ENCODE results near the gene ST6GALNAC6.
"Not testable (repeated sequence)": the region's sequence is repeated elsewhere in the genome, so short reads cannot be mapped to it uniquely, and the experiment has no call there.

Gene ST6GALNAC6

DNA sequence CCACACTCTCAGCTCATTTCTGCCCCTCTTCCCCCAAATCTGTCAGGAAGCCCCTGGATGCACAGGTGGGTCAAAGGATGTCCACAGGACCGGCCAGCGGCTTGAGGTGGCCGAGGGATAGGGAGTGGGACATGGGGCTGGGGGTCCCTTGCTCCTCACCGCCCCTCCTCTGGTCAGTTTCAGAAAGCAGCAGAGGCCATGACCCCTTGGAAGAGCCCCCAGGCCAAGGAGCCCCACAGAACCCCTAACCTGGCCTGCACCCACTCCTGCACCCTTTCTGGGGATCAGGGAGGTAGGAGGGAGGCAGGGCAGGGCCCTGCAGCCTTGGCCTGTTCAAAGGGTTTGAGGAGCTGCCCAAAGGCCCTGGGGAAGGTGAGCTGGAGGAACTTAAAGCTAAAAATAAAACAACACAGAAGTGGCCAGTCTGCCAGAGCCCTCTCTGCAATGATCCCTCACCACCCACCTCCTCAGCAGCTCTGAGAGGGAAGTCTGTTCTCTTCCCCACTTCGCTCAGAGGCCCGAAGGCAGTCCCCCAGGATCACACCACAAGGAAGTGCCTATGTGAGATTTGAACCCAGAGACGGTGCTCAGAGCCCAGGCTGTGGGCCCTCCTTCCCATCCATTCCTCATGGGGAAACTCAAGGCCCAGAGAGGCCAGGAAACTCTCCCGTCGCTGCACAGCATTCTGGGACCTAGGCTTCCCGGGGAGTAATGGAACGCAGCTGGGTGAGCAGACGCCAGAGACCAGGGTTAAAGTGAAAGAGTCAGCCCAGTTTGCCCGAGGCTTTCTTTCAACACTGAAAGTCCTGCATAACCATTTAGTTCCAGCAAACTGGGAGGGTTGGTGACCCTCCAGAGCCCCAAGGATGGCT, 45.9 kb downstream of the ST6GALNAC6 start:
- DNase-seq: no peak

DNA sequence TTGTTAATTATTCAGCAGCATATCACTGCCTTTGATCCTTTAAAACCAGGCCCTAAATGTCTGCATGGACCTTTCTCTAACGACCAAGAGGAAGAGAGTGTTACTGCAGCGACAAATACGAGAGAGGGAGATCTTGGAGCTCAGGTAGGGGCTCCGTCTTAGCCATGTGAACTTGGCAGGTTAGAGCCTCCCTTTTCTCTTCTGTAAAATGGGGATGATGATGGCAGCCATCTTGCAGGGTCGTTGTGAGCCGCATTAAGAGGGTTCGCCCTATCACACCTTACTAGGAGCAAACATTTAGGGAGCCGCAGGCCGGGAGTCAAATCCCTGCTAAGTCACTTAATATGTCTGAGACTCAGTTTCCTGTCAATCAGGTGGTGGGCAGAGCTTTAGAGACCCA, 46.6 kb downstream of the ST6GALNAC6 start:
- DNase-seq: no peak

DNA sequence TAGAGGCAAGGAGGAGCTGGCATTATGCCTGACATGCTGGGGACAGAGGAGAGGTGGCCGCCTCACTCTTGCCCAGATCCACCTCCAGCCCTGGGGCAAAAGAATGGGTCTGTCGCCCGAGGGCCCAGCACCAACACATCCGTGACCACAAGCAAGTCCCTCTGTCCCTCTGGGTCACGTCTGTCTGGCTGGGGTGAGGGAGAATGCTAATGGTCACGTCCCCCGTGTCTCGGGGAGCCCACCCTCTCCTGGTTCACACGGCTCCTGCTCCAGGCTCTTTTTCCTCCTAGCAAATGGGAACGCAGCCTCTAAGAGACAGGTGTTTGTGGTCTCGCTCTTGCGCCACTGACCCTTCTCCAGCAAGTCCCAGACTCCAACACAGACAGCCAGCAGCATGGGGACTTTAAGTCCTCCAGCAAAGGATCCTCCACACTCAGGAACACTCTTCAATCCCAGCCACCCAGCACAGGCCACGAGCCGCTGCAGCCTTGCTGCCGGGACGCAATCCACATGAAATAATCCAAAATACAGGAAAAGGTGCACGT, 49.0 kb downstream of the ST6GALNAC6 start:
- DNase-seq: no peak

DNA sequence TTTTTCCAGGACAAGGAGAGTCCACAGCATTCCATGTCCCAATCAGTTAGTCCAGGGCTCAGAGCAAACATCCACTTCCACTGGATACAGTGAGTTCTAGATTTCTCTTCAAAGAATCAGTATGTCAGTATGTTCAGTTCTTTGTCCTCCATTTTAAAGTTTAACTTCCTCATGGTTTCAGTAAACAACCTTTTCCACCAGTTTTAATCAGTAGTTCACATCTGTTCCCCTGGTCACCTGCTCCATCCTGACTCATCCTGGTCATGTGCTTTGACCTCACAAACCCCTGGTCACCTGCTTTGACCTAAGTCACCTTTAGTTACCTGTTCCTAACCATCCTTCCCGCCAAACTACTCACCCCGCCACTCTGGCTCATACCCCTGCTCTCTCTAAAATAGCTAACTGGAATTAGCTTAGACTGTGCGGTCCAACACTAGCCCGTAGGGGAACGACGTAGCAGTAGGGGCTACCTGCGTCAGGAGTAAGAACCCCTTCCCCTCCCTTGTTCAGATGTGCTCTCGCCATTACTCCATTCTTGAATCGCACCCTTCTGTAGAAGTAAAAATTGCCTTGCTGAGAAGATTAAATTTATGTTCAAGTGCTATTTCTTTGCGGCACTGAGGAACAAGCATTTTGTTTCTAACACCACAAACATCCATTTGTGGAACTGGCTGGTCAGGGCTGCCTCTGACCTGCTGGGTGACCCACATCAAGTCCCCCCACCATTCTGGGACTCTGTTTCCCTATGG, 50.5 kb downstream of the ST6GALNAC6 start:
- peak; percentile 32 for DNase-seq

DNA sequence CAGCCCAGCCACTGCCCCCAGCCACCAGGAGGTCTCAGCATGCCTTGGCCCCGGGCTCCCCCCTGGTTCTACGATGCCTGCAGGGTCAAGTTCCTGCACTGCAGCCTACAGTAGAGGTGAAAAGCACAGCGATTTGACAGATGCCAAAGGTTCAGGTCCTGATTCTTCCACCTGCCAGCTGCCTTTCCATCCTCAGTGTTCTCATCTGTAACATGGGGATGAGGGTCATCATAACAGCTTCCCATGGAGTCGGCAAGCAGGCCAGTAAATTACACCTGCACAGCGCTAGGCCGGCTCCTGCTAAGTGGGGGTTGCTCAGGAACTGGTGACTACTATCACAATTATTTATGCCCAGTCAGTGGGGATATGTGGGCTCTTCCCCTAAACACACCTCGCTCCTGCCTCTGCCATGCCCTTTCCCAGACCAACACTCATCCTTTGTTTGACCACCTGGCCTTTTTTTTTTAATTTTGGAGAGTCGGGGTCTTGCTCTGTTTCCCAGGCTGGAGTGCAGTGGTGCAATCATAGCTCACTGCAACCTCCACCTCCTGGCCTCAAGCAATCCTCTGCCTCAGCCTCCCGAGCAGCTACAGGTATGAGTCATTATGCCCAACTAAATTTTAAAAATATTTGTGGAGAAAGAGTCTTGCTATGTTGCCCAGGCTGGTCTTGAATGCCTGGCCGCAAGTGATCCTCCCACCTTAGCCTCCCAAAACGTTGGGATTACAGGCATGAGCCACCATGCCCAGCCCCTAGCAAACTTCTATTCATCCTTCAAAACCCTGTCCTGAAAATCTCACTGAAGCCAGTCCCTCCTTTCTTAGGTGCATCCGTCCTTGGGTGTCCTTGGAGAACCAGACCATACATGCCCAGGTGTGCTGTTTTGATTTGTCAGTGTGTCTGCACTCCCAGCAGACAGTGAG, 51.3 kb downstream of the ST6GALNAC6 start:
- DNase-seq: no peak

DNA sequence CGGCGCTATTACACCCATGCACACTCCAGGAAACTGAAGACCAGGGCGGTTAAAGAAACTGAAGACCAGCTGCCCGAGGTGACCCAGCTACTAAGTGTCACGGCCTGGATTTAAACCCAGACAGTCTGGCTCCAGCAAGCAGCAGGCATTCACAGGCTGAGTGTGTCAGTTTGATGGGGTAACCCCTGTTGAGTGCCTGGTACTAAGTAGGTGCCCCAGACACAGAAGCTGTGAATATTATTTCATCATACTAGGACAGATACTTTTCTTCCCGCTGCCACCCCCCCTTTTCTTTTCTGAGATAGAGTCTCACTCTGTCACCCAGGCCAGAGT, 52.3 kb downstream of the ST6GALNAC6 start:
- no peak for DNase-seq

DNA sequence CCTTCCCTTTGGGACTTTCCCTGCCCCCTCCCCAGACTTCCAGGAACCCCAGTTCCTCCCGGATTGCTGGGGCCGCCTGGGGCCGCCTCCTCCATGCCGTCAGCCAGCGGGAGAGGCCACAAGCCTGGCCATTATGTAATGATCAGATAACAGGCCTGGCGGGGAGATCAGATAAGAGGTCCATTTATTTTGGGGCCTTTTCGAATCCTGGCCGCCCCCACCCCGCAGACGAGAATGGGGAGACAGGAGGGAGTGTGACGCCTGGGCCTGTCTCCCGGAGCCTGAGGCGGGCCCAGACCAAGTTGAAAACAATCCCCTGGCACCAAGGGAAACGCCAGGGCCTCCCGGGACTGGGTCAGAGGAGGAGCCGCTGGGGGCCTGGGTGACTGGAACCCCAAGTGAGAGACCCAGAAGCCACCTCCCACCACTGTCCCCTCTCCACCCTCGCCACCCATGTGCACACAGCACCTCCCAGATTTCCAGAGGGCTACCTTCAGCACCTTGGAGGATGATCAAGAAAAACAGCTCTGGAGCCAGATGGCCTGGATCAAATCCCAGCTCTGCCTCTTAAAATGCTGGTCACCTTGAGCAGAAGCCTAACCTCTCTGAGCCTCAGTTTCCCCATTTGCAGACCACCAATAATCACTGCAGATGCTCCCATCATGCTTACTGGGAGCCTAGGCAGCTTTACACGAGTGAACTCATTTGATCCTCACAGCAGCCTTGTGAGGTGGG, 52.8 kb downstream of the ST6GALNAC6 start:
- no peak for DNase-seq

DNA sequence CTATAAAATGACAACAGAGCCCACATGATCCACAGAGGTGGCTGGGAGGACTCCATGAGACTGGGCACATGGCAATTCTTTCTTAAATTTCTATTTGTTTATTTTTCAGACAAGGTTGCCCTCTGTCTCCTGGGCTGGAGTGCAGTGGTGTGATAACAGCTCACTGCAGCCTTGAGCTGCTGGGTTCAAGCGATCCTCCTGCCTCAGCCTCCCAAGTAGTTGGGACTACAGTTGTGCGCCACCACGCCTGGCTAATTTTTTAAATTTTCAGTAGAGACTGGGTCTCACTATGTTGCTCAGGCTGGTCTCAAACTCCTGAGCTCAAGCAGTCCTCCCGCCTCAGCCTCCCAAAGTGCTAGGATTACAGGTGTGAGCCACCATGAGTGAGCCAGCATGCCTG, 53.8 kb downstream of the ST6GALNAC6 start:
- DNase-seq: not testable (repeated sequence)

DNA sequence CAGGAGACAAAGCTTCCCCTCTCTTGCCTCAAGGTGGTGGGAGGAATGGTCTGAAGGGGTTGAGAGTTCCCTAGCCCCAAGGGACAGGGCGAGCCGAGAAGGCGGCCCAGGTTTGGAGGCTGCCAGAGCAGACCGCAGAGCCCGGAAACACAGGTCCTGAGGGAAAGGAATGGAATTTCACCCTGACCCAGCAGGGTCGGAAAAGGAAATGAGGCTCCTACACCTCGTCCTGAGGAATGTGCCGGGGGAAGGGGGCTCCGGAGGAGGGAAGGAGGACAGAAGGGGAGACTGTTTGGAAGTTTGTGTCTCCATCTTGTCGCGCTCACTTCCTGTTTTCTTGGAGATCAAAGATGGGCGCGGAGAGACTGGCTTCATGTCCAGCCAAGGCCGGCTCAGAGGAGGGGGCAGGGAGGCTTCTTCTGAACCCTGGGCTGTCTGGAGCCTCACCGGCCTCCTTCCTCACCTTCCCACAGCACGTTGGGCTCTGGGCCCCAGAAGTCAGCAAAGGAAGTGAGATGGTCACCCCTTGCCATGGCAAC, 54.5 kb downstream of the ST6GALNAC6 start:
- DNase-seq: no peak

DNA sequence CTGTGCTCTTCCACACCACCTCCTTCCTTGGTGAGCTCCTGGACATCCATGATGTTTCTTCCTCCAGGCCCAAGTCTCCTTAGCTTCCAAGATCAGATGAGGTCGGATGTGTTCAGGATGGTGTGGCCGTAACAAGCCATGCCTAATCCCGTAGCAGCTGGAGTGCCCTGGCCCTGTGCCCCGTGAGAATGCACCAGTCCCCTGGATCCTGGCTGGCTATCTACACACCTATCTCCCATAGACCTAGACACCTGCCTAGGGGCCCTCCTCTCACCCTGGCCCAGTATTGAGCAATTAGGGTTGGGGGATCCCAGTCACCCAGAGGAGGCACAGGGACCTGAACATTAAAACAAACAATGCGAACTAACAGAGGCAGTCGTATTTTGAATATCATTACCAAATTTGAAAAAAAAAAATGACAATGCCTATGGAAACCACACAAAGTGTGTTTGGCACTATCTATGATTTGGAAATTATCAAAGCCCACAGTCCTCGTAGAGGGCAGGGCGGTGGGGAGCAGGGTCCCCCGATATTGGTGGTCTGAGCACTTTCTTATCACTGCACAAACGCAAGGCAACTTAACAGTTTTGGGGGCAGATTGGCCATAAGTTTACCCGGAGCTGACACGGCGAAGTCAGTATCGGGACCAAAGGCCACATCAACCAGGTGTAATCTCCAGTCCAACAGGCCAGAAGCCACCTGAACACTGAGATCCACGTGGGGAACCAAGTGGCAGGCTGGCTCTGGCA, 58.1 kb downstream of the ST6GALNAC6 start:
- DNase-seq: no peak

DNA sequence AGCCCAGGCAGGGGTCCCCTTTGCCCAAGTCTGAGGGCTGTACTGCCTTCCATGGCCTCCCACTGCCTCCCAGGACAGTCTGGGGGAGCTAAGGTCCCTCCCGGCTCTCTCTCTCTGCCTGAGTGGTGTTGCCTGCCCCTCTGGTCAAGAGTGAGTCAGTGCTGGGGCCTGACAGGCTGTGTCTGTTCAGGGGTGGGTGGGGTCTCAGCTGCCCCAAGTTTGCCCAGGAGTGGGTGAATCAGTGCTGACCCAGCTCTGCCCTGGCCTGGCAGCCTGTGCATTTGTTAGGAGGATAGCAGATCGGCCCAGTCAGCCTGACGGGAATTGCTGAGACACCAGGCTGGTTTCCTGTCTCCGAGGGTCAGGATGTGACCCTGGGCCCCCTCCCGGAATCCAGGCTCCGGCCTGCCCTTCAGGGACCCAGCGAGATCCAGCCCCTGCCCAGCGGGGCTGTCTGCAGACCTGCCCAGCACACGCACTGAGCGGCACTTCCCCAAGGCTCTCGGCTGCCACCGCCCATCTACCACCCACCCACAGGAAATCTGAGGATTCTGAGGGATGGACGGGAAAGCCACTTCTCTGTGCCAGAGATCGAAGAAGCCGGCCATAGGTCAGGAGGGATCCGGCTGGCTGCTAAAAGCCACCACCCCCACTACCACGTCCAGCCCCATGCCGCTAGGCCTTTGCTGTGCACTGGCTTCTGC, 60.9 kb downstream of the ST6GALNAC6 start:
- no peak for DNase-seq

DNA sequence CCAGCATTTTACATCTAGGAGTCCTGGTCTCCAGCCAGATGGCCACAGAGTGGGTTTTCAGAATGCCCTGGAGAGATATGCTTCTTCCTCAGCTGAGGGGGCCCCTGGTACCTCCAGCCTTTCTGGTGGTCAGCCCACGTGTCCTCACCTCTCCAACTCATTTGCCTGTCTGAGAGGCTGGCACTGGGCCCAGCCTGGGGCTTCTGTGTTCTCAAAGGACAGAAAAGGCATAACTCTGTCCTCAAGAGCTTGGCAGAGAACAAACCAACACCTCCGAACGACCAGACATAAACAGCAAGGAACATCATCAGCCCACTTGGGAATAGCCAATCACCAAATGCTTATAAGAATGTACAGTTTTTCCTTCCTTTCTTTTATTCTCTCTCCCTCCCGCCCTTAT, 62.1 kb downstream of the ST6GALNAC6 start:
- no peak for DNase-seq

DNA sequence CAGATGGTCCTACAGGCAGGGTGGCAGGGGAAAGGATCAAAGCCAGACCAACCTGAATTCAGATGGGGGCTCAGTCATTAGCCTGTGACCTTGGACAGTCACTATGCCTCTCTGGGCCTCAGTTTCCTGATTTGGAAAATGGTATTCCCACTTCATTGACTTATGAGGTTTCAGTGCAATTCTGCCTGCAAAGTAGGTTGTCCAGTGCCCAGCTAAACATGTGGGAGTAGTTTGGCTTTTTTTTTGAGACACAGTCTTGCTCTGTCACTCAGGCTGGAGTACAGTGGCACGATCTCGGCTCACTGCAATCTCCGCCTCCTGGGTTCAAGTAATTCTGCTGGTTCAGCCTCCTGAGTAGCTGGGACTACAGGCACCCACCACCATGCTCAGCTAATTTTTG, 62.8 kb downstream of the ST6GALNAC6 start:
- DNase-seq: not testable (repeated sequence)

DNA sequence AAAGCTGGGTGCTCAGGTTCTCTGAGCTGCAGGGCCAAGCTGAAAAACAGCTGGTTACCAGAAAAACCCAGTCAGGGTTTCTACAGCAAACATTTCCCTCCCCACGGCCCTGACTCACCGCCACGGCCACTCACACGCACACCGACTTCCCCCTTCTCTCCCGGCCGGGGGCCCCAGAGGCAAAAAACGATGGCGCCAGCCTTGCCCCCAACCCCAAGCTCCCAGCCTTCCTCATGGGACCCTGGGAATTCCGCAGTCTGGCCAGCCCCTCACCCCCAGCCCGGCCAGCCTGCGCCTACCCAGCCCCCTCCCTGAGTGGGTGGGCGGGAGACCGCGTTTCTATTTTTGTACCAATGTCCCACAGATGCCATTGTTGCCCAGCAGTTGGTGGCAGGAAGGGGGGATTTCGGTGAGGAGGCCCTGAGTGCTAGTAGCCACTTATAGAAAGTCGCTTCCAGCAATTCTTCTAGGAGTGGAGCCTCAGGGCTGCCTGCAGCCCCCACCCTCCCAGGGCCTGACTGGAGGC, 63.3 kb downstream of the ST6GALNAC6 start:
- DNase-seq: no peak

All from DMS53 (cell line).